Colonic mucosa (tissue), 4 donors: ENCODE results near the gene ATP8B3. TPM values are rescaled to one million over a fixed set of nuclear protein-coding genes. Genes with fewer than 3 reads are reported as not detected.

Source experiments
- DNase-seq: peaks from one replicate; pipeline ENCODE4 v3.0.0-alpha.2; 2020
- H3K27ac ChIP-seq: fragments of 200-600 bp; one replicate; pipeline ENCODE4 v1.8.0; 2021
- H3K27me3 ChIP-seq: fragments of 200-600 bp; one replicate; pipeline ENCODE4 v1.8.0; 2021
- H3K36me3 ChIP-seq: fragments of 200-600 bp; one replicate; pipeline ENCODE4 v1.8.0; 2021
- H3K4me1 ChIP-seq: fragments of 200-600 bp; one replicate; pipeline ENCODE4 v1.8.0; 2021; ENCODE audit warnings: mild to moderate bottlenecking
- H3K4me3 ChIP-seq: fragments of 200-600 bp; one replicate; pipeline ENCODE4 v1.8.0; 2021
- H3K9ac ChIP-seq, 2 donors: one replicate each; pipeline ENCODE4 v1.7.0; 2013; ENCODE audit warnings: control low read depth in 2 of 2, low read depth in 2 of 2, low read length in 2 of 2
- H3K9me3 ChIP-seq: fragments of 200-600 bp; one replicate; pipeline ENCODE4 v1.8.0; 2021
- intact Hi-C: fragments of 100-400 bp; cut with DNase I; formaldehyde crosslinking; loops from one replicate; pipeline ENCODE4 v1.14.1; 2022
- total RNA-seq, 2 donors: library from RNA; stranded (reverse); fragmentation: NEBNext Ultra II Directional in 1 of 2; extraction: Animal tissue kit (Norgen Biotek cat#: 25700) in 1 of 2; gene quantifications; one replicate each; pipeline ENCODE4 v1.2.1, GENCODE V29; 2021
- TF ChIP-seq, protein P1 (sequence below): fragments of 200-600 bp; IDR thresholded peaks from one replicate; pipeline ENCODE4 v1.8.0; 2022; ENCODE audit warnings: antibody characterized with exemption, mild to moderate bottlenecking
- donor health status: healthy.
- donor health status: DM: no; HTN: no; CAD: no.
- donor health status: DM: no; HTN: no; CAD: no.

The ATP8B3 gene
- total RNA-seq, 2 donors from 2014 or later = 0.15 to 0.42 TPM

DNA sequence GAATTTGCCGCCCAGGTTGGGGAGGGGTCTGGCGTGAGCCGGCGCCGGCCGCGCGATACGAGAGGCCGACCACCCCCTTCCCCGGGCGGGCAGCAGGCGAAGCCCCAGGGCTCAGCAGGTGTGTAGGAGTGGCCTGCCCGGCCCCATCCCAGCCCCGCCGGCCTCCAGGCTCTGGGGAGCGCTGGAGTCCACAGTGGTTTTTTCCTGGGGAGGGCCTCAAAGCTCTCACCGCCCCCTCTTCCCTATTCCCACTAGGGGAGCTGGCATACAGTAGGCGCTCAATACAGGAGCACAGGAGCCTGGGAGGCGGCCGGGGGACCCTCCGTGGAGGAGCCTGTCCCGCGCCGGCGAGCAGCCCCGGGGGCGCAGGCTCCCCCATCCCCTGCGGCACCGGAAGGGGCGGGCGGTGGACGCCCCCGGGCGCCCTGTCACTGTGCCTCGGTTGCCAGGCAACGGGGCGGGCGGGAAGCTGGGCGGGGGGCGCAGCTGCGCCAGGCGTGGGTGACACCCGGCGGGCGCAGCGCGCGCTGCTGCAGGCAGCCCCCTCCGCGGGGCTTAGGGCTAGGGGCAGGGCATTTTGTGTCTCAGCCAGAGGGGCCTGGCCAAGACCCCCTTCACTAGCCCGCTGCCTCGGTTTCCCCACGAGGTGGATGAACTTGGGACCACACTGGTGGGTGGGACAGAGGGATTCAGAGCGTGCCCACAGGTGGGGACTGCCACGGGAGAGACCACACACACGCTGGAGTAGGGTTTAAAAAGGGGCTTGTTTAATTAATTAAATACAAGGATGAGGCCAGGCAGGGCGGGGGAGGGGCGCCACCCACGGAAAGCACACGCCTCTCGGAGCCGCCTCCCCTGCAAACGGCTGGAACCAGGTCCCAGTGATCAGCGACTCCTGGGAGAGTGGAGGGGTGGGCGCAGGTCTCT is 39.8 kb upstream of the ATP8B3 start:
- Histone ChIP-seq H3K27me3 (no peaks in the 10 kb centered on the region), H3K36me3 (no peaks in the 10 kb centered on the region), H3K9me3 (no peaks in the 10 kb centered on the region), H3K9ac (no peak overlapping the region), H3K4me1 (peaks cover 22% of the 10 kb centered on the region), H3K27ac (no peak overlapping the region), H3K4me3 (no peak overlapping the region)
- TF ChIP-seq, protein P1, sequence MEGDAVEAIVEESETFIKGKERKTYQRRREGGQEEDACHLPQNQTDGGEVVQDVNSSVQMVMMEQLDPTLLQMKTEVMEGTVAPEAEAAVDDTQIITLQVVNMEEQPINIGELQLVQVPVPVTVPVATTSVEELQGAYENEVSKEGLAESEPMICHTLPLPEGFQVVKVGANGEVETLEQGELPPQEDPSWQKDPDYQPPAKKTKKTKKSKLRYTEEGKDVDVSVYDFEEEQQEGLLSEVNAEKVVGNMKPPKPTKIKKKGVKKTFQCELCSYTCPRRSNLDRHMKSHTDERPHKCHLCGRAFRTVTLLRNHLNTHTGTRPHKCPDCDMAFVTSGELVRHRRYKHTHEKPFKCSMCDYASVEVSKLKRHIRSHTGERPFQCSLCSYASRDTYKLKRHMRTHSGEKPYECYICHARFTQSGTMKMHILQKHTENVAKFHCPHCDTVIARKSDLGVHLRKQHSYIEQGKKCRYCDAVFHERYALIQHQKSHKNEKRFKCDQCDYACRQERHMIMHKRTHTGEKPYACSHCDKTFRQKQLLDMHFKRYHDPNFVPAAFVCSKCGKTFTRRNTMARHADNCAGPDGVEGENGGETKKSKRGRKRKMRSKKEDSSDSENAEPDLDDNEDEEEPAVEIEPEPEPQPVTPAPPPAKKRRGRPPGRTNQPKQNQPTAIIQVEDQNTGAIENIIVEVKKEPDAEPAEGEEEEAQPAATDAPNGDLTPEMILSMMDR = no peak
- DNase-seq = no peak
- intact Hi-C loops = no loop called here

GRCh38 chr19:1850809-1851653 is 39.0 kb upstream of the ATP8B3 start:
- intact Hi-C loops = no loop called here
- Histone ChIP-seq H3K9me3 (no peaks in the 10 kb centered on the region), H3K36me3 (no peaks in the 10 kb centered on the region), H3K27ac (no peak overlapping the region), H3K4me1 (peaks cover 22% of the 10 kb centered on the region), H3K9ac (no peak overlapping the region), H3K4me3 (no peak overlapping the region), H3K27me3 (no peaks in the 10 kb centered on the region)
- no peak for DNase-seq
- TF ChIP-seq, protein P1 = no peak

- DNase-seq = no peak
- no peak overlapping the region for H3K4me3 ChIP-seq
- no peaks in the 10 kb centered on the region for H3K36me3 ChIP-seq
- no peak overlapping the region for H3K27ac ChIP-seq
- no peaks in the 10 kb centered on the region for H3K27me3 ChIP-seq
- no peaks in the 10 kb centered on the region for H3K9me3 ChIP-seq
- intact Hi-C loops = no loop called here
- H3K9ac ChIP-seq = no peak overlapping the region
- TF ChIP-seq, protein P1 = no peak
- peaks cover 14% of the 10 kb centered on the region for H3K4me1 ChIP-seq
Measured at GRCh38 chr19:1849886-1850398, 37.9 kb upstream of the ATP8B3 start.

DNA sequence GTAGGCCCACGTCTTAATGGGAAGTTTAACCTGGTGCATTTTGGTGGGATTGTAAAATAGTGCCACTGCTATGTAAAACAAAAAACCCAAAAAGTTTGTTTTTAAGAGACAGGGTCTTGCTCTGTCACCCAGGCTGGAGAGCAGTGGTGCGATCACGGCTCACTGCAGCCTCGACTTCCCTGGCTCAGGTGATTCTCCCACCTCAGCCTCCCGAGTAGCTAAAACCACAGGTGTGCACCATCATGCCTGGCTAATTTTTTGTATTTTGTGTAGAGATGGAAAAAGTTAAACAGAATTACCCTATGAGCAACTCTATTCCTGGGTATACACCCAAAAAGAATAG is 37.0 kb upstream of the ATP8B3 start:
- DNase-seq = no peak
- Histone ChIP-seq H3K27me3 (no peaks in the 10 kb centered on the region), H3K9me3 (no peaks in the 10 kb centered on the region), H3K9ac (no peak overlapping the region), H3K27ac (no peak overlapping the region), H3K4me1 (peaks cover 15% of the 10 kb centered on the region), H3K36me3 (no peaks in the 10 kb centered on the region), H3K4me3 (no peak overlapping the region)
- intact Hi-C loops = no loop called here
- TF ChIP-seq, protein P1 = no peak

GRCh38 chr19:1848399-1849131 is 36.5 kb upstream of the ATP8B3 start, which contains the start of gene REXO1:
Gene REXO1, minus strand, starts transcription at chr19:1848483. Its CDS starts 125 bp downstream, at chr19:1848358.
- Histone ChIP-seq H3K4me1 (peaks cover 15% of the 10 kb centered on the region), H3K36me3 (no peaks in the 10 kb centered on the region), H3K27me3 (no peaks in the 10 kb centered on the region), H3K9ac (peak within 1 kb of the TSS; percentile 81 to 93), H3K4me3 (peak within 1 kb of the TSS; percentile 100), H3K27ac (peak within 1 kb of the TSS; percentile 97), H3K9me3 (no peaks in the 10 kb centered on the region)
- TF ChIP-seq, protein P1 = peak; percentile 96
- DNase-seq = peak; percentile 99
- intact Hi-C loops = no loop called here
